H54 (cell line): Measurements from ENCODE around the gene OCIAD2.
"Not testable (repeated sequence)": the region's sequence is repeated elsewhere in the genome, so short reads cannot be mapped to it uniquely, and the experiment has no call there.

Experiments used
- DNase-seq: peaks from one replicate; pipeline ENCODE4 v3.0.0; 2011; ENCODE audit warnings: low spot score, mixed read lengths; ENCODE audit not compliant: insufficient read length
- FAIRE-seq: peaks from 3 replicates; lab custom pipeline; 2011; peaks lifted over from hg19 to GRCh38; lab: Jason Lieb, UNC
- POLR2A ChIP-seq: IDR thresholded peaks from 2 replicates; pipeline ENCODE4 v1.6.1; 2011; ENCODE audit warnings: low read depth, mild to moderate bottlenecking, low read length

Gene OCIAD2

GRCh38 chr4:48898733-48899431 lies 7.7 kb downstream of the OCIAD2 start:
- DNase-seq = no peak
- no peak for FAIRE-seq
- no peak for TF ChIP-seq POLR2A

DNA sequence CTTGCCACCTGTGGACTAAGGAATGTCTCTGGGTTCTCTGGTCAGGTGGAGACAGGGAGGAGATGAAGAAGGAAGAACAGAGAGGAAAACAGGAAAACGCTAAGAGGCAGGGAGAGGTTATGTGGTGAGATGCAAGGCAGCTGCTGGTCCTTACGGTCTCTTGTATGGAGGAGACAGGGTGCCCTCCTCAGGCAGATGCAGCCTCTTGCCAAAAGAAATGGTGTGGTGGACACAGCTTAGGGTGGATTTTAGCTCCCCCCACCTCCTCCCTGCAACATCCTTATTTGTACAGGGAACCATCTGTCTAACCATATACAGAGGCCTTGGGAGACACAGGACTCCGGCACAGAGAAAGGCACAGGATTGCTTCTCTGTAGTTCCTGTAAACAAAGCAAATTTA lies 9.7 kb downstream of the OCIAD2 start:
- DNase-seq = no peak
- TF ChIP-seq POLR2A = no peak
- no peak for FAIRE-seq

DNA sequence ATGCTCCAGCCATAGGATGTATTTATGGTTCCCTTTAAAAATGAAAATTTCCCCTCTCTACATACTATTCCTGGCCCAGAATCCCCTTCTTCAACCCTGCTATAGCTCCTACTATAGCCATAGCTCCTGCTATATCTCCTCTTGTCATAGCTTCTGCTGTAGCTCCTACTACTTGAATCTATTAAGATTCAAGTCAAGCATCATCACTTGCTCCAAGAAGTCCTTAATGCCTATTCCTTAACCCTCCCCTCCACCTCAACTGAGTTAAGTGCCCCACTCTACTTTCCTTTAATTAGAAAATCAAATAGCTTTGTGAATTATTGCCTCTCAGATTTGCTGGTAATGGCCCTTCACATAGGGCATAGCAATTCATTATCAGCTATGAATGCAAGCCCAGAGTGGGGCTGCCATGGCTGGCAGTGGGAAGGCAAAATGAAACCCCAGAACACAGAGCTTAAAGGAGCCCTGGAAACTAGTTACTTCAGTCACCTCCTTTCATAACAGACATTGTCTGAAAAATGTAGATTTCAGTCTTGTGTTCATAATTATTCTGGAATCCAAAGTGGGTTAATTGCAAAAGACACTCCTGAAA lies 15.4 kb downstream of the OCIAD2 start:
- FAIRE-seq (no peak), DNase-seq (no peak)
- TF ChIP-seq POLR2A = no peak

- FAIRE-seq, DNase-seq: not testable (repeated sequence)
These were observed 16.8 kb downstream of the OCIAD2 start for GRCh38 chr4:48889750-48890149.

GRCh38 chr4:48881646-48882045 lies 24.9 kb downstream of the OCIAD2 start:
- not testable (repeated sequence) for DNase-seq, FAIRE-seq

- no peak for FAIRE-seq
- no peak for DNase-seq
These were observed 26.8 kb downstream of the OCIAD2 start for GRCh38 chr4:48879561-48880442.

GRCh38 chr4:48877827-48878535 lies 28.6 kb downstream of the OCIAD2 start:
- TF ChIP-seq POLR2A = no peak
- no peak for DNase-seq
- FAIRE-seq = no peak

More at GRCh38 chr4:48879561-48880442, 26.8 kb downstream of the OCIAD2 start:
- no peak for TF ChIP-seq POLR2A

GRCh38 chr4:48864696-48865095 lies 41.9 kb downstream of the OCIAD2 start:
- not testable (repeated sequence) for DNase-seq, FAIRE-seq

DNA sequence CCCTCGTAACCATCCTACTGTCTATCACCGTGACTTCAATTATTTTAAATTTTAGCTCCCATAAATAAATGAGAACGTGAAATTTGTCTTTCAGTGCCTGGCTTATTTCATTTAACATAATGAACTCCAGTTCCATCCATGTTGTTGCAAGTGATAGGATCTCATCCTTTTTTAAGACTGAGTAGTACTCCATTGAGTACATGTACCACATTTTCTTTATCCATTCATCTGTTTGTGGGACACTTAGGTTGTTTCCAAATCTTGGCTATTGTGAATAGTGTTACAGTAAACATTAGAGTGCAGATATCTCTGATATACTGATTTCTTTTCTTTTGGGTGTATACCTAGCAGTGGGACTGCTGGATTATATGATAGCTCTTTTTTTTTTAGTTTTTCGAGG lies 42.8 kb downstream of the OCIAD2 start:
- no peak for DNase-seq
- FAIRE-seq = no peak
- TF ChIP-seq POLR2A = no peak

GRCh38 chr4:48862661-48863060 lies 43.9 kb downstream of the OCIAD2 start:
- DNase-seq (no peak), FAIRE-seq (no peak)
- TF ChIP-seq POLR2A = no peak

GRCh38 chr4:48862038-48862437 lies 44.5 kb downstream of the OCIAD2 start:
- DNase-seq (no peak), FAIRE-seq (no peak)
- no peak for TF ChIP-seq POLR2A

DNA sequence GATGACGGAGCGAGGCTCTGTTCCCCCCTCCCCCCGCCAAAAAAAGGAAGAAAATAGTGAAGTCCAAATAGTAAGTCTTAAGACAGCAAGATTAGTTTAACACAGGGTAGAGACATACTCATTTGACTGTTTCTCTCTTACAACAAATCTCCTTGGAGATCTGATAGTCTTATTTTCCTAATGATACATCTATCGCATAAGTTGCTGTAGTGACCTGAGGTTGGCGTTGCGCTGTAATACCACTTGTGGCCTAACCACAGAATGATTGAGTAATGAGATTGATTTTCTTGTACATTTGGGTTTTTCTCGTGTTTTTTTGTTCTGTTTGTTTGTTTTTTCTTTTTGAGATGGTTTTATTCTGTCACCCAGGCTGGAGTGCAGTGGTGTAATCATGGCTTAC lies 48.4 kb downstream of the OCIAD2 start:
- no peak for FAIRE-seq
- no peak for TF ChIP-seq POLR2A
- no peak for DNase-seq

DNA sequence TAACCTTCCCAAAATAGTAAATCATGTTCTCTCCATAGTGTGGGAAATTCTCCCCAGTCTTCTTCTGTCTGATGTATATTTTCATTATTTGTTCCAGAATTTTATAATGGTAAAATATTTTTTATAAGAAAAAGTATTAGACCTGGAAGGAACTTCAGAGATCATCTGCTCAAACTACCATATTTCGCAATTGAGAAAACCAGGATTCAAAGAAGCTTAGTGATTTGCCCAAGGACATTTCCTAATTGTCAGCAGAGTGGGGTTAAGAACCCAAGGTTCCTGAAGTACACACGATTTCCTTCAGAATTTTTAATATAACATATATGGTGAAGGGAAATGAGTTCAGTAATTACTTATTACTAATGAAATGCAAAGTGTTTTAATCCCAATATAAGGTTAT lies 51.6 kb downstream of the OCIAD2 start:
- TF ChIP-seq POLR2A = no peak
- FAIRE-seq = no peak
- DNase-seq = no peak

- TF ChIP-seq POLR2A = no peak
- DNase-seq (no peak), FAIRE-seq (no peak)
These were observed 52.2 kb downstream of the OCIAD2 start for GRCh38 chr4:48854395-48854683.
